Kidney tubule cell (primary cell): ENCODE data around the gene TAT.
"Not testable (repeated sequence)": the region's sequence is repeated elsewhere in the genome, so short reads cannot be mapped to it uniquely, and the experiment has no call there.

Experiments
- DNase-seq: peaks from one replicate; pipeline ENCODE4 v3.0.0-alpha.2; 2018; ENCODE audit warnings: low spot score

Gene TAT

DNA sequence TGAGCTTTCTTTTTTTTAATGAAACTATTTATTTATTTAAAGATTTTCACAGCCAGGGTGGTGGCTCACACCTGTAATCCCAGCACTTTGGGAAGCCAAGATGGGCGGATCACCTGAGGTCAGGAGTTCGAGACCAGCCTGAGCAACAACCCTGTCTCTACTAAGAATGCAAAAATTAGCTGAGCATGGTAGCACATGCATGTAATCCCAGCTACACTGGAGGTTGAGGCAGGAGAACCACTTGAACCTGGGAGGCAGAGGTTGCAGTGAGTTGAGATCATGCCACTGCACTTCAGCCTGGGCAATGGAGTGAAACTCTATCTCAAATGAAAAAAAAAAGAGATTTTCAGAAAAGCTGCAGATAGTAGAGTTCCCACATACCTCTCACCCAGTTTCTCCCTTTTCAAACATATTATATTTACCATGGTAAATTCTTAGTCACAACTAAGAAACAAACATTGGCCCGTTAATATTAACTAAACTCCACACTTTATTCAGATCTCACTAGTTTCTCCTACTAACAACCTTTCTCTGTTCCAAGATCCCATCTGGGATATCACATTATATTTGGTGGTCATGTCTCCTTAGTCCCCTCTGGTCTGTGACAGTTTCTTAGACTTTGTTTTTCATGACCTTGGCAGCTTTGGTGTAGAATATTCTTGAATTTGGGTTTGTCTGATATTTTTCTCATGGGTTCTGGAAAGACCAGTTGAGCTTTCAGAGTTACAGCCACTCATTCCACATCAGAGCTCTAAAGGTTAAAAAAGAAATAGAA, 7.8 kb upstream of the TAT start:
- DNase-seq, result no peak

DNA sequence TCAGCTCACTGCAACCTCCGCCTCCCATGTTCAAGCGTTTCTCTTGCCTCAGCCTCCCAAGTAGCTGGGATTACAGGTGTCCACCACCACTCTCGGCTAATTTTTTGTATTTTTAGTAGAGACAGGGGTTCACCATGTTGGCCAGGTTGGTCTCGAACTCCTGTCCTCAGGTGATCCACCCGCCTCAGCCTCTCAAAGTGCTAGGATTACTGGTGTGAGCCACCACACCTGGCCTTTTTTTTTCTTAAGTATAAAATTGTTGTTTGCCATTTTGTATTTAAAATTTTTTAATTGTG, 5.6 kb upstream of the TAT start:
- DNase-seq, result not testable (repeated sequence)

DNA sequence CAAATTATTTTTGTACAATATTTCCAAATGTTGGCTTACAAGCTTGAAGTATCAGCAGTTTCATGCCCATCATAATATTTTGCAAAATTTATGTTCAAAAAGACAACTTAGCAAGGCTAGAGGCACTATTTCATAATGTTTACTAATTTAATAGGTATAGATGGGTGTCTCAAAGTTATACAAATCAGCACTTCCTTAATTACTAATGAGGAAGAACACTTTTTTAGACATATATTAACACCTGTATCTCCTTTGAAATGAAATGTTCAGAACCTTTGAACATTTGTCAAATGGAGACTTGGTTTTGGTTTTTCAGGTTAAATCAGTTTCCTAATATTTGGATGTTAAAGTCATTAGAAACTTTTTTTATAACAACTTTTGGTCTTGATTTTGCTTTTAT, 2.2 kb downstream of the TAT start:
- DNase-seq, result no peak

DNA sequence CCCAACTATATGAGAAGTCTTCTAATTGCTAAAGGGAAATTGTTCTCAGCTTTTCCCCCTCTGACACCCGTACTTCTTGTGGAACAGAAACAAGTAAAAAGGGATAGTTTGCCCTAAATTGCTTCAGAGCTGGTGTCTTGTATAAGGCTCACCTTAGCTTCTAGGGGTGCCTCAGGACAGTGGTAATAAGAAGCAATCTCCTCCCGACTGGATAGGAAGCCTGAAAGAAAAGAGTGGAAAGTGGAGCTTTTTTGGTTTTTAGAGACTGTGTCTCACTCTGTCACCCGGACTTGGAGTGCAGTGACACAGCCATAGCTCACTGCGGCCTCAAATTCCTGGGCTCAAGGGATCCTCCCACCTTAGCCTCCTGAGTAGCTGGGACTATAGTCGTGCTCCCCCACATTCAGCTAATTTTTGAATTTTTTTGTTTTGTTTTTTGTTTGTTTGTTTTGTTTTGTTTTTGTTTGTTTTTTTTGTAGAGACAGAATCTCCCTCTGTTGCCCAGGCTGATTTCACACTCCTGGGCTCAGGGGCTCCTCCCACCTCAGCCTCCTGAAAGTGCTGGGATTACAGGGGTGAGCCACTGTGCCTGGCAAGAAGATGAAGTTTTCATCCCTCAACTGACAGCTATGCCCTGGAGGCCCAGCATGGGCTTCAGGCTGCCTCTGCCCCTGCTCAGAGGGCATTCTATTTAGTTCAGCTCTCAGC, 3.4 kb downstream of the TAT start:
- DNase-seq, result no peak

DNA sequence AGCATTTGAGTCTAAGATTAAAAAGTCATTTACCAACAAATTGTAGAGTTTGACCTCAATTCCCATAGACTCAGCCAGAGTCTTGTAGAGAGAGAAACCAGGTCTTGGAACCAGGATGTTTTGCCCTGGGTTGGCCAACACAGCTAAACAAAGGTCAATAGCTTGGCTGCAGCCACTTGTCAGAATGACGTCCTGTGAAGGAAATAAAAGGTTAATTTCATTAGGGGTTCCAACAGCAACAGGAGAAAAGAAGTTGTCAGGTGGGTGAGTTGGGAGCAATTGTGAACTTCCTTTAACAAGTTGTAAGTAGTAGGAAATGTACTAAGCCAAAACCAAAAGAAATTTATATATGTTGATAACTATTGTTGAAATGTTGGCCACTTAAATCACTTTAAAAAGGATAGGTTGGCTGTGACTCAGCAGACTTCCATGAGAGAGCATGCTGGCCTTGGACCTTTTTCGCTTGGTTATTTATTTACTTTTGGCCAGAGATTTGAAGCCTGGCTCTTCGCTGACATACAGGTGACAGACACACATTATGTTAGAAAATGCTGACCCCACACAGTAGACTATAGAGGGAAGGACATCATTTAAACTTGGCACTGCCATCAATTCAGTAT, 4.3 kb downstream of the TAT start:
- peak; percentile 69 for DNase-seq

DNA sequence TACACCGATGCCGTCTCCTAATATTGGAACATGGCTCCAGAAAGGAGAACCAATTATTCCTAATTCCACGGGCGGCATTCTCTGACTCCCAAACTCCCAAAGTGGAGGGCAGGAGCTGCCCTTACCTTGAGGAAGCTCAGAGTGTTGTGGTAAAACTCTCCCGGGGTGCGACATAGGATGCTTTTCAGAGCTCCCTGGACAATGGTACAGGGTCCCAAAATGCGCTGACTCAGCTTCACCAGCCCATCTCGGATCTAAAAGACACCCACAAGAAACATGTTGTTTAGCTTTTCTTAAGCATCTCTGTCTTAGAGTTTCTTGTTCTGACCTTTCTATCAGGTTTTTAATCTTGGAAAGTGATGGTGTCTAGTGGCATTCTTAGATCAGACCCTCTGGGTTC, 6.7 kb downstream of the TAT start:
- no peak for DNase-seq

DNA sequence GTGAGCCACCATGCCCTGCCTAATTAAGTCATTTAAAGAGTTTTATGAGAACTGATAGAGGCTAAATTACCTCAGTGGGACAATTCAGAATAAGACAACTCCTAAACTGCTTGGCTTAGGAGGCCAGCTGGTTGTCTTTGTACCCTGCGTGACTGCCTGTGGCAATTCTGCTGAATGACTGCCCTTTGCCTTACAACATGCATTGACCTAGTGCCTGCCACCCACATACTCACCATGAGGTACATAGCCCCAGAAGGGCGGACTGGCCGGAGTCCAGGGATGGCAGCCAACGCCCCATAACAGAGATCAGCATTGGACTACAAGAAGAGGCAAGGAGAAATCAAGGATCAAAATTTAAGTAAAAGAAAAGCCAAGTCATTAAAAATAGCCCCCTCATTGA, 7.3 kb downstream of the TAT start:
- DNase-seq, result no peak

DNA sequence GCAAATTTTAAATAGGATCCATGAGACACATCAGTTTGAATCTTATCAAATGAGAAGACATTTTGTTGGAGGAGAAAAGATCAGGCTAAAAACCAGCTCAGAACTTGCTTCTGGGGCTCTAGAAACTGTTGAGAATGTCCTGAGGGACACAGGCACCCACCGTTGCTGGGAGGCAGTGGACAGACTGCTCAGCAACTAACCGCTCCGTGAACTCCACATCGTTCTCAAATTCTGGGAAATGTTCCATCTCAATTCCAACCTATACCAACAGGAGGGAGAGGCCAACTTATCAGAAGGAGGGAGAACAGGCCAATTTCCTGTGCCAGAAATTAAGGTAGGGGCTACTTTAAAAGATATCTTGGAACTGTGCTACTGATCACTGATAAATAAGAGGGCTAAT, 8.3 kb downstream of the TAT start:
- DNase-seq, result no peak

DNA sequence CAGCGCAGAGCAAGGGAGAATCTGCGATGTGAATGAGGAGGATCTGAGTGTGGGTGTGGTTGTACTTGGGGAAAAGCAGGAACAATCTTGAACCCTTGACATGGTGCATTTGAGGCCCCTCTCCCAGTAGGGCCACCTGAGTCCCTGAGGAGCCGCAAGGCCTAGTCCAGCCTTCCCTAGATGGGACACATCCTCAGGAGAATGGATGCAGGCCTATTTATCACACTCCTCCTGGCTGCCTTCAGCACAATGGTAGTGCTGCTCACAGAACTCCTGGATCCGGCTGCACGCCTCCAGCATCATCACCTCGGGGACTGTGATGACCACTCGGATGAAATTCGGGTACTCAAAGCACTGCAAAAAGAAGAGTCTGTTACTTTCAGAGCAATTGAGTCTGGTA, 9.0 kb downstream of the TAT start:
- DNase-seq, result no peak

DNA sequence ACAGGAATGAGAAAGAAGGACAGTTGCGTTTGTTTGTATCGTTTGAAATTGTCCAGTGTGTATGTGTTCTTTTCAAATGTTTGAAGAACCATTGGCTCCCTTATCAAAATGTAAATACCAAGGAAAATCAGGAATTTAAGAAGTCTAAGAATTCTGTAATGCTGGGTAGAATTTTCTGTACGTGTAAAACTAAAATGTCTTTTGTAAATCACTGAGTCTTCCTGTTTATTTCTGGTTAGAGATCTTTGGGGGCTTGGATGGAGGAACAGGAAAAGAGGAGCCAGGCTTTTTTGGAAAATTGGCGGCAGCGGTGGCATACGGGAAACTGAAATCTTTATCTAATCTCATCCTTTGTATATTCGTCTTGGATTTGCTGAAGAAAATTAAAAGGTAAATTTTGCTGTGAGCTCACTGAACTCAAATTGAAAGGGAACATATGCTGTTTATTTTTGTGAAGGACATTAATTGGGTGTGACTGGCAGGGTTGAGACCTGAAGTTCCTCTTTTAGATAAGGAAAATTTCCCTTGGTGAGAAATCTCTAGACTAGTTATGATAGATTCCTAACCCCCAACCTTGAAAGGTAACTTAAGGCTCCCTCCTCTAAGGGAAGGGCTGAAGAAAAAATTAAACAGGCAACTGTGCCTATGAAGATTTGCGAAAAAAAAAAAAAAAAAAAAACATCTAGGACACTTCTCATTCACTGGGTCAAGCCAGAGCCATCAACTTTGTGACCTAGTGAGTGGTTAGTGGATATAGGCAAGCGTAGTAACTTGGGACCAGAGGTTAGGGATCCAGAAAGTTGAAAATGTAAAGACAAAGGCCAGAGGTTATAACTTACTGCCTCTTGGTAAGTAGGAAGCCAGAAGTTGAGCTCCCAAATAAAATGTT, 10.8 kb downstream of the TAT start:
- no peak for DNase-seq

DNA sequence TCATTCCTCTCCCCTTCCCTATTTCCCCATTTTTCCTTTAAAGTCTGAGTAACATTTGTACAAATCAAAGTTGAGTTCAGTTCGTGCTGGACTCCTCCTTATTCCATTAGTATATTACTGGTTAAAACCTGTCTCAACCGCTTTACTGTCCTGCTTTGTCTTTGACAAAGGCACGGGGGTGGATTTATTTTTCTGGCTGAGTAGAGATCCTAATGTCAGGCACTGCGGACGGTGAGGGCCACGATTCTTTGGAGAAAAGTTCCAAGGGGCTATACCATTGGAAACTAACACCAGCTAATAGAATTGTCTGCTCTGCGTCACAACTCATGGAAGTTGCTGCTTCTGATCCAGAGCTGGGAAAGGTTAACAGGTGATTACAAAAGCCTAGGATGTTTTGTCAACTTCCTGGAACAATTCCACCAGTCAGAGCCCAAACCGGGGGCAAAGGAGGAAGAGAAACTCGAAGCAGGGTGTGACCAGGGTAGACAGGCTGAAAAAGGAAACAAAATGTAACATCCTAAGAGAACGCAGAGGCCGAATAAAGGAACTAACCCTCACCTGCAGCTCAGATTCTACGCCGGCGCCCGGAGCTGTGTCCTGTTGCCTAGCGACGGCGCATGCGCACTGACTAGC, 12.4 kb downstream of the TAT start:
- DNase-seq, result no peak

DNA sequence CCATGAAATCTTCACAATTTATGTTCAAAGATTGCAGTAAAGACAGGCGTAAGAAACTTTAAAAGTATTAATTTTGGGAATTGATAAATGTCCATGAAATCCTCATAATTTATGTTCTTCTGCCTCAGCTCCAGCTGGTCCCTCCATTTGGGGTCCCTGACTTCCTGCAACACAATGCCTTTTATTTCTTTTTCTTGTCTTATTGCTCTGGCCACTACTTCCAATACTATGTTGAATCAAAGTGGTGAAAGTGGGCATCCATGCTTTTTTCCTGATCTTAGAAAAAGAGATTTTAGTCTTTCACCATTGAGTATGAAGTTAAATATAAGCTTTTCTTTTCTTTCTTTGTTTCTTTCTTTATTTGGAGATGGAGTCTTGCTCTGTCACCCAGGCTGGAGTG, 14.3 kb downstream of the TAT start:
- no peak for DNase-seq

DNA sequence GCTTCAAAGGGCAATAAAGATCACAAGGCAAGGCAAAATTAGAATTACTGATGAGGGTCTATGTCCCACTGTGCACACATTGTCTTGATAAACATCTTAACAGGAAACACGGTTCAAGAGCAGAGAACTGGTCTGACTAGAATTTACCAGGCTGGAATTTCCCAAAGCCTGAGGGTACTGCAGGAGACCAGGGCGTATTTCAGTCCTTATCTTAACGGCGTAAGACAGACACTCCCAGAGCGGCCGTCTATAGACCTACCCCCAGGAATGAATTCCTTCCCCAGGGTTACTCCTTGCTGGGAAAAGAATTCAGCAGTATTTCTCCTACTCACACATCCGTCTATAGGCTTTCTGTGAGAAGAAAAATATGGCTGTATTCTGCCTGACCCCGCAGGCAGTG, 15.0 kb downstream of the TAT start:
- not testable (repeated sequence) for DNase-seq

DNA sequence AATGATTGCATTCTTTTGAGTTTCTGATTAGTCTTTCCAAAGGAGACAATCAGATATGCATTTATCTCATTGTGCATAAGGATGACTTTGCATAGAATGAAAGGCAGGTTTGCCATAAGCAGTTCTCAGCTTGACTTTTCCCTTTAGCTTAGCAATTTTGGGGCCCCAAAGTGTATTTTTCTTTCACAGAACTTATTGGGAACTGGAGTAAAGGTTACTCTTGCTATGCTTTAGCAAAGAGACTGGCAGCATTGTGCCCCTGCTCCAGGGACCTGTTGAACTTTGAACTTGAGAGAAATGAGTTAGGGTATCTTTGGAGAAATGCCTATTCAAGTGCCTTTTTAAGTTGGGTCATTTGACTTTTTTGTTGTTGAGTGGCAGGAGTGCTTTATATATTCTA, 17.0 kb downstream of the TAT start:
- DNase-seq, result no peak

DNA sequence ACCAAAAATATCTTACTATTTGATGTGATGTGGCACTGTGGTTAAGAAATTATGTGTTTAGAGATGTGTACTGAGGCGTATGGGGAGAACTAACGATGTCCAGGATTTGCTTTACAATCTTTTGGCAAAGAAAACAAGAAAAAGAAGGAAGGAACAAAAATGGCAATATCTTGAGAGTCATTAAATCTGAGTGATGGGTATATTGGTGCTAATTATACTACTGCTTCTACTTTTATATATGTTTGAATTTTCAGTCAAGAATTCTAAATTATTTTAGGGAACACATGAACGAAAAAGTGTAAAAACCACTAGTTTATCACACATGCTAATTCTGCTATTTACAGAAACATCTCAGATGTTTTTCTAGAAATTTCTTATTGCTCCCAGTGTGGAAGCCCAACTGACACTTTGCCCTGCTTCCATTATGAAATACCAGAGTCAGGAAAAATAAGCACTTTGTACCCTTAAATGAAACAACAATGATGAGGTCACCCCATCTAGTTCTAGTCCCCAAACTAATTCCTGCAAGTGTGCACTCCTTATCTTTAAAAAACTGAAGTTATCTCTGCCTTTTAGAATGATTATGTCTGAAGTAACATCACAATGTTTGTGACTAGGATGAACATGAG, 18.8 kb downstream of the TAT start:
- DNase-seq, result no peak

DNA sequence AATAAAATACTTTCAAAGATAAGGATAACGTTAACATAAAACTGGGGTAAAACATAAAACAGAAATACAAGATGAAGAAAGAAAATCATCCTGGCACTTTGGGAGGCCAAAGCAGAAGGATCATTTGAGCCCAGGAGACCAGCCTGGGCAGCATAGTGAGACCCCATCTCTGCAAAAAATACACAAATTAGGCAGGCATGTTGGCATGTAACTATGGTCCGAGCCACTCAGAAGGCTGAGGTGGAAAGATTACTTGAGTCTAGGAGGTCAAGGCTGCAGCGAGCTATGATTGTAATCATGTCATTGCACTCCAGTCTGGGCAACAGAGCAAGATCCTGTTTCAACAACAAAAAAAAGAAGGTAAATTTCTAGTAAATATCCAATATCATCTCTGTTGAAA, 19.6 kb downstream of the TAT start:
- no peak for DNase-seq

DNA sequence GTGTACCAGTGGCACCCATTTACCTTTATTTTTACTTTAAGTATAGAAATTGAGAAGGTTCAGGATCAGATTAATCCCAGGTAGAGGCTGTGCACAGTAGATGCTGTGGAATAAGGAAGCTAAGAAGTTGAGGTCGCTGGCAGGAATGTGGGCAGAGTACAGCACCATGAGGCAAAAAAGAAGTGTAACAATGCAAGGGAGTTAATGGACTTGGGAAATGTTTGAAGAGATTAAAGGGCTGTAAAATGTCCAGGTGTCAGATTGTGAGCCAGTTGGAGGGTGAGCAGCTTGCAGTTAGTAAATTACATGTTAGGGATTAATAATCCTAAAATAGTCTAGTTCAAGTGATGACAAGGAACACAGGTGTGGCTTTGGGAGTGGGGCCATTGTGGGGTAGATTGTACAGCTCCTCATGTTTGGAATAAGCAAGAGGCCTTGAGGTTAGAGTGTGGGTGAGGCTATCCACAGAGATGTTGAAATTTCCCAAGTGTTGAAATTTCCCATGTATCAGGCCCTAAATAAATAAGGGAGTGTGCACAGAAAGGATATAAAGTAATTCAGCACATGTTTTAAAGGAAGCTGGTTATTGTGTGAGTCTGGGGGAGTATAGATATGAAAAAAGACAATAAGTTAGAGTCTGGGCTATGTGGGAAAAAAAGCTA, 21.5 kb downstream of the TAT start:
- no peak for DNase-seq

DNA sequence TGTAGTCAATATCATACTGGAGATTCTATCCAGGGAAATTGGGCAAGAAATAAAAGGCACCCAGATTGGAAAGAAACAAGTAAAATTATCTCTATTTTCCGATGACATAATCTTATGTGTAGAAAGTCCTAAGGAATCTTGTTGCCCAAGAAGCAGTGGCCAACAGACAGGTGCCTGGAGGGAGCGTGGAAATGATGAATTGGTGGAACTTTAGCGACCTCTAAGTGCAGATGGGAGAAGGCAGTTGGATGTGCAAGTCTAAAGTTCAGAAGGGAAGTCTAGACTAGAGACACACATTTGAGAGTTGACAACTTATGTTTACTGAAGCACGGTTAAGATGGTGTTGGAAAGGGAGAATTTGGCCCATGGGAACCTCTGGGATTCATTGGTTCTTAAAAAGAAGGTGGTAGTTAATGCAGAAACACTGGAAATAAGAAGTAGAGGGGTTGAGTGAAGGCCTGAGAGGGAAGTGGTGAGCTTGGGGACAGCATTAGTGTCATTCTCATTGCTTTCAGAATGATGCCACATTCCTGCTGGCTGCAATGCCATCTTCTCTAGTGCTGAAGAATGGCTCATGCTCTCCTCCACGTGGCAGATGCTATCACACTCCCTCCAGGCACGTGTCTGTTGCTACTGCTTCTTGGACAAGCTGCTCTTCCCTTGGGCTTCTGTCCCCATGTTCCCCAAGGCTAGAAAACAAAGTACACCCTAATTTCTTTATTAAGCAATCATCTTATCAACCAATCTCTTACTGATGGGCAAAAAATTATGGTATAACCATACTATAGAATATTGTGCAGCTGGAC, 24.0 kb downstream of the TAT start:
- DNase-seq, result no peak

DNA sequence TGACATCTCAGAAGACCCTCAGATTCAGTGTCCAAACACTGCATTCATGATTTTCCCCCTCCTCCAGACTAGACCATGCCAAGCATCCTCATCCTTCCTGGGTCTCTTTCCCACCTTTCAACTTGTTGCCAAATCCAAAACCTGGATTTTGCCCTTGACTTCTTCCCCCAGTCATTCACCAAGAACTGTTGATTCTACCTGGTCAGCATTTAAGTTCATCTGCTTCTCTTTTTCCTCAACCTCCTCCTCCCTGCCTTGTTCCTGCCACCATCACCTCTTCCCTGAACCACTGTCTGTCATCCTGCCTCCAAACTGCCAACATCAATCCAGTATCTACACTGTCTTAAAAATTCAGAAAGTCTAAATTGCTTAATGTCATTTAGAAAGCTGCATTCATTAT, 29.7 kb downstream of the TAT start:
- DNase-seq, result no peak

DNA sequence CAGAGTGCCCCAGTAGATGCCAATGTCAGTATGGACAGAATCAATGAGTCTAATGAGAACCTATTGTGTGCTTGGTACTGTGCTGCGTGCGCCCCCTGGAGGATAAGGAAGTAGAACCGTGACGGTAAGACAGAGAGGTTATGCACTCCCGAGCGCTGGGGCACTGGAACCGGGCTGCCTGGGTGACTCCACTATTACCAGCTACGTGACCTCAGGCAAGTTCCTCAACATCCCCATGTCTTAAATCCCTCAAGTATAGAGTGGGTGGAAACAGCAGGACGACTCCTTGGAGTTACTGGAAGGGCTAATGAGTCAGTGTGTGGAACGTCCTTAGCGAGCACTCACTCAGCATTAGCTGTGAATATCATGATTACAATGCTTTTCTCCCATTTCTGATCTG, 34.5 kb downstream of the TAT start:
- peak; percentile 23 for DNase-seq
